HCT116 (cell line): ENCODE results near the gene HMGCL. TPM values are rescaled to one million over a fixed set of nuclear protein-coding genes. Genes with fewer than 3 reads are reported as not detected.

Experiments
- ATAC-seq: fragments of 200-7000 bp; cut with Tn5 transposase; 2 replicates; pipeline ENCODE4 v1.9.1; 2020; ENCODE audit warnings: mild to moderate bottlenecking, moderate library complexity
- BruUV-seq: library from RNA; stranded (reverse); fragments of 400-500 nt; replicated peaks from 2 replicates; lab custom pipeline; 2021; lab: Mats Ljungman, UMichigan
- CTCF ChIA-PET: fragments of 300-600 bp; sonication (Branson Sonifier 250); formaldehyde crosslinking; loops from one replicate; lab custom pipeline; 2021; ENCODE audit warnings: antibody characterized with exemption; lab: Charles Lee
- POLR2A ChIA-PET: fragments of 300-600, 350-600 bp; sonication (Branson Sonifier 250); formaldehyde crosslinking; loops from one replicate; lab custom pipeline; 2021; ENCODE audit warnings: antibody characterized with exemption; lab: Charles Lee
- RAD21 ChIA-PET, 2 experiments: fragments of 300-600 bp; sonication (Branson Sonifier 250); formaldehyde crosslinking; loops; one replicate each; lab custom pipeline; 2023; ENCODE audit warnings: low total read pairs in 2 of 2; ENCODE audit not compliant: uncharacterized antibody in 2 of 2, unreplicated experiment in 2 of 2, low non-redundant PET in 1 of 2; lab: Charles Lee
- DNase-seq: peaks from one replicate; pipeline ENCODE4 v3.0.0-alpha.2; 2010; ENCODE audit warnings: low read depth, low spot score
- H2AFZ ChIP-seq: fragments of 200-600 bp; shearing (Covaris generic), sonication (generic); 2 replicates; pipeline ENCODE4 v1.6.1; 2017; ENCODE audit warnings: low read depth, mixed run types, mixed read lengths, antibody characterized with exemption, low read length; ENCODE audit not compliant: poor library complexity, severe bottlenecking
- H3K27ac ChIP-seq: 2 replicates; pipeline ENCODE4 v1.5.1; 2012; ENCODE audit warnings: low read depth, low read length
- H3K27me3 ChIP-seq: fragments of 200-600 bp; sonication (generic); 2 replicates; pipeline ENCODE4 v1.6.1; 2016; ENCODE audit warnings: mixed run types, low read length, mixed read lengths; ENCODE audit not compliant: insufficient read depth
- H3K36me3 ChIP-seq, 2 experiments: fragments of 200-500 bp in 1 of 2; fragments of 200-600 bp in 1 of 2; sonication (Bioruptor generic) in 1 of 2; sonication (generic) in 1 of 2; 2 replicates each; pipeline versions ENCODE4 v1.5.1 to v1.6.1; 2014 to 2016; ENCODE audit warnings: low read length in 2 of 2, inconsistent platforms in 1 of 2, mixed read lengths in 1 of 2, mixed run types in 1 of 2; ENCODE audit not compliant: insufficient read depth in 2 of 2, control insufficient read depth in 1 of 2
- H3K4me1 ChIP-seq, 2 experiments: fragments of 200-600 bp in 1 of 2; sonication (generic) in 1 of 2; 2 replicates each; pipeline versions ENCODE4 v1.5.1 to v1.6.1; 2012 to 2017; ENCODE audit warnings: low read length in 2 of 2, inconsistent platforms in 1 of 2, mild to moderate bottlenecking in 1 of 2, mixed read lengths in 1 of 2, mixed run types in 1 of 2, moderate library complexity in 1 of 2; ENCODE audit not compliant: insufficient read depth in 2 of 2, control insufficient read depth in 1 of 2
- H3K4me2 ChIP-seq: fragments of 200-600 bp; sonication (generic); 2 replicates; pipeline ENCODE4 v1.6.1; 2017; ENCODE audit warnings: mixed run types, low read length, mixed read lengths
- H3K4me3 ChIP-seq, 2 experiments: fragments of 200-600 bp in 1 of 2; sonication (generic) in 1 of 2; replicated peaks in 1 of 2; 2 replicates each; pipeline ENCODE4 v1.5.1; 2011 to 2016; ENCODE audit warnings: low read length in 2 of 2, control low read depth in 1 of 2, low read depth in 1 of 2, mild to moderate bottlenecking in 1 of 2, mixed read lengths in 1 of 2, mixed run types in 1 of 2
- H3K79me2 ChIP-seq: fragments of 200-600 bp; sonication (generic); 2 replicates; pipeline ENCODE4 v1.6.1; 2017; ENCODE audit warnings: mild to moderate bottlenecking, mixed run types, low read length, moderate library complexity, mixed read lengths; ENCODE audit not compliant: insufficient read depth
- H3K9ac ChIP-seq: fragments of 200-600 bp; sonication (generic); 2 replicates; pipeline ENCODE4 v1.6.1; 2016; ENCODE audit warnings: low read length, mixed read lengths
- H3K9me2 ChIP-seq: fragments of 200-600 bp; sonication (generic), shearing (Covaris generic); 2 replicates; pipeline ENCODE4 v1.6.1; 2017; ENCODE audit warnings: mixed run types, mild to moderate bottlenecking, moderate library complexity; ENCODE audit not compliant: insufficient read depth
- H3K9me3 ChIP-seq, 2 experiments: fragments of 200-500 bp in 1 of 2; fragments of 200-600 bp in 1 of 2; sonication (Bioruptor generic) in 1 of 2; sonication (generic) in 1 of 2; 2 replicates each; pipeline ENCODE4 v1.6.1; 2014 to 2017; ENCODE audit warnings: low read length in 2 of 2, mixed read lengths in 2 of 2, inconsistent platforms in 1 of 2, low read depth in 1 of 2, mild to moderate bottlenecking in 1 of 2, mixed run types in 1 of 2, moderate library complexity in 1 of 2; ENCODE audit not compliant: control insufficient read depth in 1 of 2, insufficient read depth in 1 of 2
- H4K20me1 ChIP-seq: fragments of 200-600 bp; sonication (generic), shearing (Covaris generic); 2 replicates; pipeline ENCODE4 v1.6.1; 2017; ENCODE audit warnings: mixed run types, mild to moderate bottlenecking, moderate library complexity; ENCODE audit not compliant: insufficient read depth
- CTCF ChIP-seq, 3 experiments: fragments of 200-600 bp in 1 of 3; sonication (generic) in 1 of 3; IDR thresholded peaks in 2 of 3; conservative IDR thresholded peaks in 1 of 3; 2 replicates each; pipeline ENCODE4 v1.5.1; 2012 to 2017; ENCODE audit warnings: low read depth in 2 of 3, low read length in 2 of 3, antibody characterized with exemption in 1 of 3, borderline replicate concordance in 1 of 3, control low read depth in 1 of 3, mild to moderate bottlenecking in 1 of 3, mixed read lengths in 1 of 3, mixed run types in 1 of 3, moderate library complexity in 1 of 3; ENCODE audit not compliant: insufficient read depth in 1 of 3
- EGR1 ChIP-seq: IDR thresholded peaks from 2 replicates; pipeline ENCODE4 v1.6.1; 2012; ENCODE audit warnings: low read depth
- MAX ChIP-seq: IDR thresholded peaks from 2 replicates; pipeline ENCODE4 v1.6.1; 2012
- POLR2A ChIP-seq: IDR thresholded peaks from 2 replicates; pipeline ENCODE4 v1.7.0; 2011; ENCODE audit warnings: borderline replicate concordance; ENCODE audit not compliant: insufficient read depth, insufficient read length; ENCODE audit errors: extremely low read depth
- RAD21 ChIP-seq: IDR thresholded peaks from 2 replicates; pipeline ENCODE4 v1.6.1; 2012; ENCODE audit warnings: low read depth, mild to moderate bottlenecking
- intact Hi-C: fragments of 100-400 bp; cut with micrococcal nuclease; formaldehyde crosslinking; loops from 2 replicates; pipeline ENCODE4 v1.10.0; 2022
- total RNA-seq: library from RNA; stranded (reverse); gene quantifications from one replicate; pipeline ENCODE4 v1.2.1, GENCODE V29; 2021; ENCODE audit not compliant: unreplicated experiment

Gene HMGCL
- total RNA-seq, 1 experiment from 2014 or later = 36.2 TPM

GRCh38 chr1:23798662-23799142, 26.5 kb downstream of the HMGCL start:
- DNase-seq (no peak), ATAC-seq (no peak)
- intact Hi-C loops = loop anchor here (5.0 kb wide), 1 partner anchor 119 kb away; no protein-coding TSS in a partner anchor
- Histone ChIP-seq H3K79me2 (peaks cover 23% of the 10 kb centered on the region; the same call in 1 of the 2 replicates), H2AFZ (no peak overlapping the region), H4K20me1 (no peaks in the 10 kb centered on the region), H3K27ac (peak overlapping the region; percentile 93), H3K4me1 (peaks cover 10 to 37% of the 10 kb centered on the region in 2 experiments), H3K9ac (peak overlapping the region; percentile 87), H3K9me2 (no peaks in the 10 kb centered on the region), H3K4me2 (peak overlapping the region; percentile 92), H3K9me3 (no peaks in the 10 kb centered on the region), H3K4me3 (peak overlapping the region; percentile 65 to 94), H3K27me3 (no peaks in the 10 kb centered on the region), H3K36me3 (peaks cover 10 to 26% of the 10 kb centered on the region in 2 experiments; a peak in 3 of 4 replicates)
- BruUV-seq = no TSS peak
- TF ChIP-seq EGR1 (no peak), POLR2A (no peak), RAD21 (no peak), MAX (no peak), CTCF (IDR thresholded peaks at IDR 0.05 in 2 of 3, conservative IDR thresholded peaks at IDR 0.05 in 1 of 3; ENCODE audit: borderline replicate concordance in 1 of 3, insufficient read depth in 1 of 3, low read depth in 2 of 3, low read length in 2 of 3) (peak in 2 of 3 experiments; percentile 24 to 34; a peak in 3 of 6 replicates)
- ChIA-PET RAD21 (interaction anchor here (1.1 to 1.2 kb wide), 2 partner anchors 27 to 118 kb away, joined by 4 read pairs; no protein-coding TSS in a partner anchor), CTCF (interaction anchor here (0.7 to 2.7 kb wide), 3 partner anchors 11 to 118 kb away, joined by 3 to 13 read pairs (median 3); no protein-coding TSS in a partner anchor), POLR2A (interaction anchor here (2.0 kb wide), 1 partner anchor 7 kb away, joined by 9 read pairs; the partner anchor contains the start of gene LYPLA2)
